H1 (cell line): ENCODE measurements around the gene ZNF831.

Source experiments
- CBX8 ChIP-seq: fragments of 300-800, 300-1000 bp; sonication (generic); IDR thresholded peaks from 2 replicates; pipeline ENCODE4 v1.7.1; 2016; ENCODE audit warnings: low read depth, low read length, borderline replicate concordance
- CREB1 ChIP-seq: IDR thresholded peaks from 2 replicates; pipeline ENCODE4 v1.6.1; 2012; ENCODE audit warnings: inconsistent platforms
- CTCF ChIP-seq, 3 experiments: IDR thresholded peaks; 1 replicate in 2 of 3; 2 replicates in 1 of 3; pipeline versions ENCODE4 v1.5.1 to v1.6.1; 2011; ENCODE audit warnings: low read length in 3 of 3, mild to moderate bottlenecking in 3 of 3, inconsistent platforms in 2 of 3, low read depth in 1 of 3, moderate library complexity in 1 of 3; ENCODE audit not compliant: insufficient read depth in 1 of 3; ENCODE audit errors: control extremely low read depth in 1 of 3
- EP300 ChIP-seq, 2 experiments: IDR thresholded peaks; 1 replicate in 1 of 2; 2 replicates in 1 of 2; pipeline ENCODE4 v1.6.1; 2011 to 2012; ENCODE audit warnings: low read depth in 2 of 2, low read length in 2 of 2, mild to moderate bottlenecking in 2 of 2, borderline replicate concordance in 1 of 2, inconsistent platforms in 1 of 2, moderate library complexity in 1 of 2
- EZH2 ChIP-seq: fragments of 200-600 bp; sonication (generic); IDR thresholded peaks from 2 replicates; pipeline ENCODE4 v1.7.1; 2012; ENCODE audit warnings: low read depth, mild to moderate bottlenecking, moderate library complexity, low read length, inconsistent platforms; ENCODE audit not compliant: severe bottlenecking
- JUN ChIP-seq: IDR thresholded peaks from 2 replicates; pipeline ENCODE4 v1.6.1; 2011; ENCODE audit warnings: low read depth, mild to moderate bottlenecking, improper control_type of control experiment, low read length
- POLR2A ChIP-seq, 2 experiments: IDR thresholded peaks; 1 replicate in 1 of 2; 2 replicates in 1 of 2; pipeline ENCODE4 v1.6.1; 2011; ENCODE audit warnings: low read depth in 2 of 2, low read length in 2 of 2, mild to moderate bottlenecking in 2 of 2; ENCODE audit errors: control extremely low read depth in 1 of 2
- RAD21 ChIP-seq, 2 experiments: IDR thresholded peaks in 1 of 2; conservative IDR thresholded peaks in 1 of 2; 2 replicates each; pipeline ENCODE4 v1.6.1; 2011; ENCODE audit warnings: low read depth in 2 of 2, low read length in 2 of 2, improper control_type of control experiment in 1 of 2, inconsistent platforms in 1 of 2, mild to moderate bottlenecking in 1 of 2, moderate library complexity in 1 of 2
- RBBP5 ChIP-seq: IDR thresholded peaks from 2 replicates; pipeline ENCODE4 v1.7.1; 2012; ENCODE audit warnings: low read depth, mild to moderate bottlenecking, inconsistent platforms, low read length, moderate library complexity, borderline replicate concordance
- USF2 ChIP-seq: IDR thresholded peaks from 2 replicates; pipeline ENCODE4 v1.6.1; 2011; ENCODE audit warnings: low read length, improper control_type of control experiment
- YY1 ChIP-seq: IDR thresholded peaks from 2 replicates; pipeline ENCODE4 v1.6.1; 2011; ENCODE audit warnings: low read depth, mild to moderate bottlenecking, low read length

DNA sequence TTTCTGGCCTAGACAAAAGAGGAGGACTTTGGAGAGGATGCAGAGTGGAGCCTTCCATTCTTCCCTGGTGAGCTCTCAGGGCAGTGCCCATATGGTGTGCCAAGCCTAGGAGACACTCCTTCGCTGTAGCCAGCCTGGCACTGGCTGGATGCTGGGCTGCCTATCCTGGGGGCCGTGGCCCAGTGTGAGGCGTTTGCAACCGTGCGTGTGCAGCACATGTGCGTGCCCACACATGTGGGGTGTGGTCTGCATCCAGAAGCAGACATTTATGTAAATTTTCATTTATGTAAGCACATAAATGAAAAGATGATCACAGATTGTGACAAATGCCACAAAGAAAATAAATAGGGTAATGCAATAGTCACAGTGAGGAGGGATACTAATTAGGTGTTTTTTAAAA, 35.8 kb upstream of the ZNF831 start:
- TF ChIP-seq CTCF (IDR thresholded peaks at IDR 0.05; ENCODE audit: control extremely low read depth in 1 of 3, insufficient read depth in 1 of 3, low read depth in 1 of 3, low read length in 3 of 3) (no peak), CREB1 (no peak), EP300 (IDR thresholded peaks at IDR 0.05; ENCODE audit: borderline replicate concordance in 1 of 2, low read depth in 2 of 2, low read length in 2 of 2) (no peak), EZH2 (no peak), RBBP5 (no peak), USF2 (no peak), JUN (no peak), YY1 (no peak), RAD21 (IDR thresholded peaks at IDR 0.05 in 1 of 2, conservative IDR thresholded peaks at IDR 0.05 in 1 of 2; ENCODE audit: low read depth in 2 of 2, low read length in 2 of 2) (no peak), CBX8 (no peak), POLR2A (IDR thresholded peaks at IDR 0.05; ENCODE audit: control extremely low read depth in 1 of 2, low read depth in 2 of 2, low read length in 2 of 2) (no peak)
